ENCODE results near the gene SMIM10L1.

SMIM10L1 gene

DNA sequence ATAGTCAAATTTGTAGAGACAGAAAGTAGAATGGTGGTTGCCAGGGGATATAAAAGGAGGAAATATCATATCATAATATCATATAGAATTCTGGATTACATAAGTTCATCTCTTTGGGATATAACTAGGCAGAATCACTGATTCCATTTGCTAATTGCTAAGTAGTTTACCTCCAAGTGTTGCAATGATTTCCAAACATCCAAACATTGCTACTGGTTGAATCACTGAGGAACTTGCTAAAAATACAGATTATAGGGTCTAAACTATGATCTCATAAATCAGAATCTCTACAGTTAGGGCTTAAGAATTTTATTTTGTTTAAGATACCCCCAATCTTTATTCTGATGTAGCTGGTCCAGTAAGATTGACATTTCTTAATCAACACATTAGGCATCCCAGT is 31.8 kb downstream of the SMIM10L1 start:
- peak; percentile 10 for DNase-seq

- DNase-seq: no peak
Observed at GRCh38 chr12:11204173-11204572, 33.2 kb downstream of the SMIM10L1 start.

DNA sequence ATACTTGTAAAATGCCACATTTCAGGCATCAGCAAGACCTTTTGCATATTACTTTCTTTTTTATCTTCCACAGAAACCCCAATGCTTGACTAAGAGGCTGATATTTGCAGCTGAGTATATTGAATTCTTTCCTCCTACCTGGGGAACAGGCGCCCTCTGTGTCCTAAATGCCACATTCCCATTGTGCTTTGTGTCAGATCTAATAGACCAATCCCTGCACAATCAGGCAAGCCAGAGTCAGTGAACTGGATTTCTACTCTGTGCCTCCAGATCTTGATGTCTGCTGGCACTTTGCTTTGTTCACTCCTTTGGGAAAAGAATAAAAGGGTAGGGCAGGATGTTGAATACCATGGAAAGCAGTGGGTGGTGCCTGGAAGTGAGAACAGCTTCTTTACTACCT is 38.1 kb downstream of the SMIM10L1 start:
- no peak for DNase-seq
